ENCODE data around the gene B3GLCT. TPM values are rescaled to one million over a fixed set of nuclear protein-coding genes. Genes with fewer than 3 reads are reported as not detected.
"Not testable (repeated sequence)": the region's sequence is repeated elsewhere in the genome, so short reads cannot be mapped to it uniquely, and the experiment has no call there.

B3GLCT gene
- total and polyA plus RNA-seq, 5 donors: 19.8 to 45.1 (median 25.9) TPM

- H3K4me3 ChIP-seq (ENCODE audit: low read length): no peak overlapping the region
- H3K4me1 ChIP-seq (ENCODE audit: control insufficient read depth, insufficient read depth, low read length): no peaks in the 10 kb centered on the region
- no peaks in the 10 kb centered on the region for H3K9me3 ChIP-seq (ENCODE audit: control insufficient read depth, low read length)
- no peak for DNase-seq
- no peak overlapping the region for H3K27ac ChIP-seq (ENCODE audit: low read length)
- no peaks in the 10 kb centered on the region for H3K27me3 ChIP-seq (ENCODE audit: control insufficient read depth, insufficient read depth)
- intact Hi-C loops (cut with DNase I): no loop called here
- WGBS: 89% methylated on average over 6 of the region's 6 CpGs
- ATAC-seq: no peak
Measured at GRCh38 chr13:31322702-31323405, 123.1 kb downstream of the B3GLCT start.

GRCh38 chr13:31327182-31327860, 127.5 kb downstream of the B3GLCT start:
- intact Hi-C loops (cut with DNase I): no loop called here
- H3K9me3 ChIP-seq (ENCODE audit: control insufficient read depth, low read length): no peaks in the 10 kb centered on the region
- H3K4me3 ChIP-seq (ENCODE audit: low read length): no peak overlapping the region
- H3K4me1 ChIP-seq (ENCODE audit: control insufficient read depth, insufficient read depth, low read length): no peaks in the 10 kb centered on the region
- no peak for ATAC-seq
- no peaks in the 10 kb centered on the region for H3K27me3 ChIP-seq (ENCODE audit: control insufficient read depth, insufficient read depth)
- no peak for DNase-seq
- WGBS: 71% methylated on average over 7 of the region's 7 CpGs
- H3K27ac ChIP-seq (ENCODE audit: low read length): no peak overlapping the region

- Histone ChIP-seq H3K4me3 (ENCODE audit: low read length) (no peak overlapping the region), H3K4me1 (ENCODE audit: control insufficient read depth, insufficient read depth, low read length) (no peaks in the 10 kb centered on the region), H3K9me3 (ENCODE audit: control insufficient read depth, low read length) (no peaks in the 10 kb centered on the region), H3K27me3 (ENCODE audit: control insufficient read depth, insufficient read depth) (no peaks in the 10 kb centered on the region), H3K27ac (ENCODE audit: low read length) (no peak overlapping the region)
- ATAC-seq: no peak
- intact Hi-C loops (cut with DNase I): no loop called here
- no peak for DNase-seq
- WGBS: 78% methylated on average over 8 of the region's 8 CpGs
Measured at GRCh38 chr13:31328549-31329235, 128.9 kb downstream of the B3GLCT start.

- ATAC-seq: no peak
- intact Hi-C loops (cut with DNase I): no loop called here
- Histone ChIP-seq H3K4me1 (ENCODE audit: control insufficient read depth, insufficient read depth, low read length) (no peaks in the 10 kb centered on the region), H3K4me3 (ENCODE audit: low read length) (no peak overlapping the region), H3K9me3 (ENCODE audit: control insufficient read depth, low read length) (no peaks in the 10 kb centered on the region), H3K27ac (ENCODE audit: low read length) (no peak overlapping the region), H3K27me3 (ENCODE audit: control insufficient read depth, insufficient read depth) (no peaks in the 10 kb centered on the region)
- no peak for DNase-seq
- WGBS: 90% methylated on average over 1 of the region's 1 CpG
Measured at GRCh38 chr13:31330236-31330635, 130.5 kb downstream of the B3GLCT start.

- intact Hi-C loops (cut with DNase I): no loop called here
- DNase-seq (no peak), ATAC-seq (no peak)
- H3K9me3 ChIP-seq (ENCODE audit: control insufficient read depth, low read length): no peaks in the 10 kb centered on the region
- H3K4me3 ChIP-seq (ENCODE audit: low read length): no peak overlapping the region
- 93% methylated on average over 4 of the region's 4 CpGs for WGBS
- no peak overlapping the region for H3K27ac ChIP-seq (ENCODE audit: low read length)
- no peaks in the 10 kb centered on the region for H3K4me1 ChIP-seq (ENCODE audit: control insufficient read depth, insufficient read depth, low read length)
- no peaks in the 10 kb centered on the region for H3K27me3 ChIP-seq (ENCODE audit: control insufficient read depth, insufficient read depth)
Measured at GRCh38 chr13:31331068-31331467, 131.3 kb downstream of the B3GLCT start.

- intact Hi-C loops (cut with DNase I): no loop called here
- H3K4me1 ChIP-seq (ENCODE audit: control insufficient read depth, insufficient read depth, low read length): no peaks in the 10 kb centered on the region
- H3K27me3 ChIP-seq (ENCODE audit: control insufficient read depth, insufficient read depth): no peaks in the 10 kb centered on the region
- DNase-seq: no peak
- no peak overlapping the region for H3K27ac ChIP-seq (ENCODE audit: low read length)
- WGBS: 98% methylated on average over 1 of the region's 1 CpG
- no peak overlapping the region for H3K4me3 ChIP-seq (ENCODE audit: low read length)
- ATAC-seq: no peak
- no peaks in the 10 kb centered on the region for H3K9me3 ChIP-seq (ENCODE audit: control insufficient read depth, low read length)
Measured at GRCh38 chr13:31334547-31334946, 134.8 kb downstream of the B3GLCT start.

- DNase-seq: no peak
- WGBS: 85% methylated on average over 6 of the region's 6 CpGs
- Histone ChIP-seq H3K4me3 (ENCODE audit: low read length) (no peak overlapping the region), H3K4me1 (ENCODE audit: control insufficient read depth, insufficient read depth, low read length) (no peaks in the 10 kb centered on the region), H3K9me3 (ENCODE audit: control insufficient read depth, low read length) (no peaks in the 10 kb centered on the region), H3K27ac (ENCODE audit: low read length) (no peak overlapping the region), H3K27me3 (ENCODE audit: control insufficient read depth, insufficient read depth) (no peaks in the 10 kb centered on the region)
- ATAC-seq: no peak
- intact Hi-C loops (cut with DNase I): no loop called here
Measured at GRCh38 chr13:31334994-31335557, 135.3 kb downstream of the B3GLCT start.

GRCh38 chr13:31339616-31340015, 139.8 kb downstream of the B3GLCT start:
- H3K27ac ChIP-seq (ENCODE audit: low read length); H3K27me3 ChIP-seq (ENCODE audit: control insufficient read depth, insufficient read depth); H3K4me1 ChIP-seq (ENCODE audit: control insufficient read depth, insufficient read depth, low read length); H3K4me3 ChIP-seq (ENCODE audit: low read length); ATAC-seq; H3K9me3 ChIP-seq (ENCODE audit: control insufficient read depth, low read length); intact Hi-C loops (cut with DNase I); DNase-seq: not testable (repeated sequence)
- WGBS: 91% methylated on average over 22 of the region's 22 CpGs

- intact Hi-C loops (cut with DNase I); ATAC-seq: not testable (repeated sequence)
- 78% methylated on average over 12 of the region's 12 CpGs for WGBS
Measured at GRCh38 chr13:31340848-31341247, 141.1 kb downstream of the B3GLCT start.

GRCh38 chr13:31346891-31347290, 147.1 kb downstream of the B3GLCT start:
- DNase-seq (no peak), ATAC-seq (no peak)
- intact Hi-C loops (cut with DNase I): no loop called here
- Histone ChIP-seq H3K27ac (ENCODE audit: low read length) (no peak overlapping the region), H3K9me3 (ENCODE audit: control insufficient read depth, low read length) (no peaks in the 10 kb centered on the region), H3K27me3 (ENCODE audit: control insufficient read depth, insufficient read depth) (no peaks in the 10 kb centered on the region), H3K4me1 (ENCODE audit: control insufficient read depth, insufficient read depth, low read length) (no peaks in the 10 kb centered on the region), H3K4me3 (ENCODE audit: low read length) (no peak overlapping the region)
- WGBS: 86% methylated on average over 2 of the region's 2 CpGs

More at GRCh38 chr13:31340848-31341247, 141.1 kb downstream of the B3GLCT start:
- H3K4me3 ChIP-seq (ENCODE audit: low read length); H3K9me3 ChIP-seq (ENCODE audit: control insufficient read depth, low read length); H3K4me1 ChIP-seq (ENCODE audit: control insufficient read depth, insufficient read depth, low read length); DNase-seq; H3K27me3 ChIP-seq (ENCODE audit: control insufficient read depth, insufficient read depth); H3K27ac ChIP-seq (ENCODE audit: low read length): not testable (repeated sequence)

GRCh38 chr13:31349156-31349555, 149.4 kb downstream of the B3GLCT start:
- intact Hi-C loops (cut with DNase I): no loop called here
- 84% methylated on average over 4 of the region's 4 CpGs for WGBS

More at GRCh38 chr13:31349156-31349555, 149.4 kb downstream of the B3GLCT start:
- no peaks in the 10 kb centered on the region for H3K27me3 ChIP-seq (ENCODE audit: control insufficient read depth, insufficient read depth)
- ATAC-seq (no peak), DNase-seq (no peak)
- H3K4me1 ChIP-seq (ENCODE audit: control insufficient read depth, insufficient read depth, low read length): no peaks in the 10 kb centered on the region
- no peaks in the 10 kb centered on the region for H3K9me3 ChIP-seq (ENCODE audit: control insufficient read depth, low read length)
- H3K4me3 ChIP-seq (ENCODE audit: low read length): no peak overlapping the region
- no peak overlapping the region for H3K27ac ChIP-seq (ENCODE audit: low read length)

Data from right cardiac atrium (tissue), 5 donors.